Fibroblast of lung (primary cell): Measurements from ENCODE around the gene CTBP2. TPM values are rescaled to one million over a fixed set of nuclear protein-coding genes. Genes with fewer than 3 reads are reported as not detected.

Experiments used
- DNase-seq, 2 donors: peaks; one replicate each; pipeline versions ENCODE4 v3.0.0 to v3.0.0-alpha.2; 2010; ENCODE audit warnings: low read depth in 2 of 2
- H2AFZ ChIP-seq: 2 replicates; pipeline ENCODE4 v1.5.1; 2012; ENCODE audit warnings: low read length, control low read depth, inconsistent platforms
- H3K27ac ChIP-seq: 2 replicates; pipeline ENCODE4 v1.5.1; 2011; ENCODE audit warnings: low read length, control low read depth; ENCODE audit not compliant: insufficient read depth
- H3K27me3 ChIP-seq: 2 replicates; pipeline ENCODE4 v1.5.1; 2011; ENCODE audit warnings: mild to moderate bottlenecking, low read length; ENCODE audit not compliant: control insufficient read depth, insufficient read depth
- H3K36me3 ChIP-seq: 2 replicates; pipeline ENCODE4 v1.5.1; 2011; ENCODE audit warnings: low read length; ENCODE audit not compliant: control insufficient read depth, insufficient read depth
- H3K4me1 ChIP-seq: 2 replicates; pipeline ENCODE4 v1.5.1; 2011; ENCODE audit warnings: low read length; ENCODE audit not compliant: control insufficient read depth, insufficient read depth; ENCODE audit errors: extremely low read depth
- H3K4me2 ChIP-seq: 2 replicates; pipeline ENCODE4 v1.5.1; 2011; ENCODE audit warnings: low read length, control low read depth; ENCODE audit not compliant: insufficient read depth; ENCODE audit errors: extremely low read depth
- H3K4me3 ChIP-seq, 4 experiments: fragments of 200-600 bp in 1 of 4; sonication (generic) in 1 of 4; replicated peaks in 1 of 4; 2 replicates each; pipeline ENCODE4 v1.5.1; 2011 to 2016; ENCODE audit warnings: low read length in 4 of 4, low read depth in 3 of 4, mild to moderate bottlenecking in 3 of 4, control low read depth in 2 of 4, inconsistent platforms in 1 of 4, mixed read lengths in 1 of 4; ENCODE audit not compliant: insufficient read depth in 1 of 4; ENCODE audit errors: control extremely low read depth in 1 of 4
- H3K79me2 ChIP-seq: 2 replicates; pipeline ENCODE4 v1.5.1; 2012; ENCODE audit warnings: mild to moderate bottlenecking, low read length, inconsistent platforms; ENCODE audit not compliant: control insufficient read depth, insufficient read depth
- H3K9ac ChIP-seq: 2 replicates; pipeline ENCODE4 v1.5.1; 2011; ENCODE audit warnings: mild to moderate bottlenecking, low read length, control low read depth; ENCODE audit not compliant: insufficient read depth
- H3K9me3 ChIP-seq: 2 replicates; pipeline ENCODE4 v1.5.1; 2012; ENCODE audit warnings: low read depth, low read length; ENCODE audit not compliant: control insufficient read depth, insufficient read depth
- H4K20me1 ChIP-seq: 2 replicates; pipeline ENCODE4 v1.5.1; 2011; ENCODE audit warnings: low read length; ENCODE audit not compliant: control insufficient read depth, insufficient read depth; ENCODE audit errors: extremely low read depth
- CTCF ChIP-seq, 2 donors: IDR thresholded peaks in 1 of 2; conservative IDR thresholded peaks in 1 of 2; 1 replicate in 1 of 2; 2 replicates in 1 of 2; pipeline ENCODE4 v1.5.1; 2011 to 2012; ENCODE audit warnings: low read length in 2 of 2, control low read depth in 1 of 2, inconsistent platforms in 1 of 2, low read depth in 1 of 2, mild to moderate bottlenecking in 1 of 2
- EZH2 ChIP-seq: IDR thresholded peaks from 2 replicates; pipeline ENCODE4 v1.5.1; 2012; ENCODE audit warnings: low read length, control low read depth, mild to moderate bottlenecking; ENCODE audit errors: missing control alignments
- polyA plus RNA-seq, 2 donors: library from polyadenylated mRNA; depleted of rRNA in 1 of 2; stranded (reverse) in 1 of 2; unstranded in 1 of 2; fragments of >200 nt; gene quantifications; 2 replicates each; pipeline ENCODE4 v1.2.1, GENCODE V29; 2011 to 2012; ENCODE audit warnings: missing spikeins in 1 of 2
- total RNA-seq: library from RNA; depleted of rRNA; stranded (reverse); fragments of >200 nt; gene quantifications from 2 replicates; pipeline ENCODE4 v1.2.1, GENCODE V29; 2014

Gene CTBP2
- total and polyA plus RNA-seq, 2 donors (not counting 1 experiment from before 2014, with no cell fraction given): 72.1 to 73.3 TPM

DNA sequence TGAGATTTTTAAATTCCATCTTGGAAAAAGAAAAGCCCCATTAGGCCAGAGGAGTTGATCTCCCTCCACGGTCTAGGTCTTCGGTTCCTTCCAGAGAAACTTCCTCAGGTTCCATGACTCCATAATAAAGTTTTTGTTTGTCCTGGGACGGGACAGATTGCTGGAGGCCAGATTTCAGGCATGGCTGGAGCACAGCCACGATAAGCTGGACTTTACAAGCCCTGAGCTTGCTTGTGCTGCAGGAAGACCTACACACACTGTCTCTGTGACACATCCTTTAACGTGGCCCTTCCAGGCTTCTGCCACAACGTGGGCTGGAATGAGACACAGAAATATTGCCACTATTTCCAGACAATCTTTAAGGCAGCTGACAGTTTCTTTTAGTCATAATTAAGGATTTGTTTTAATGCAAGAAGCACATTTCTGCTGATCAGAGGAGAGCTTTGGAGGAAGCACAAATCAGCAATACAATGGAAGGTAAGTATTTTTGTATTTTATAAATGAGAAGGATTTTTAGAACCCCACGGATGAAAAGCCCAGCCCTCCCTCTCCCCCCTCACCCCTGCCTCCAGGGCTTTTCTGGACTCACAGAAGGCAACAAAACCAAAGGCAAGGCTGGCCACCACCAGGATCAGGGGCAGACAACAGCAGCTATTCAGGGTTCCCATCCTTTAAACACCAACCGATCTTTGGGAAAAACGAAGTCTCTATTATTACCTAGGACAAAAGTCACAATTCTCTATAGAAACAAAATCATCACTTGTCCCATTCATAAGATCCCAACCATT lies 6.5 kb downstream of the CTBP2 start:
- Histone ChIP-seq H3K4me2 (peak overlapping the region; percentile 81), H3K27me3 (no peaks in the 10 kb centered on the region), H3K4me3 (peak overlapping the region in 1 of 4 experiments; percentile 16), H3K4me1 (peaks cover 37% of the 10 kb centered on the region), H3K36me3 (no peaks in the 10 kb centered on the region), H3K79me2 (peaks cover 100% of the 10 kb centered on the region), H3K9ac (no peak overlapping the region), H4K20me1 (no peaks in the 10 kb centered on the region), H3K27ac (peak overlapping the region; percentile 73), H3K9me3 (no peaks in the 10 kb centered on the region), H2AFZ (no peak overlapping the region)
- DNase-seq: peak in 1 of 2 donors; percentile 64
- no peak for TF ChIP-seq CTCF (conservative IDR thresholded peaks at IDR 0.05 in 1 of 2, IDR thresholded peaks at IDR 0.05 in 1 of 2; ENCODE audit: low read depth in 1 of 2, low read length in 2 of 2)
- no peak for TF ChIP-seq EZH2

- no peak for TF ChIP-seq EZH2
- no peak for TF ChIP-seq CTCF (conservative IDR thresholded peaks at IDR 0.05 in 1 of 2, IDR thresholded peaks at IDR 0.05 in 1 of 2; ENCODE audit: low read depth in 1 of 2, low read length in 2 of 2)
- Histone ChIP-seq H3K27ac (peak overlapping the region; percentile 58), H3K4me1 (peaks cover 48% of the 10 kb centered on the region), H2AFZ (no peak overlapping the region), H3K9ac (no peak overlapping the region), H3K79me2 (peaks cover 100% of the 10 kb centered on the region), H3K27me3 (no peaks in the 10 kb centered on the region), H4K20me1 (no peaks in the 10 kb centered on the region), H3K36me3 (no peaks in the 10 kb centered on the region), H3K4me3 (peak overlapping the region in 1 of 4 experiments; percentile 20), H3K9me3 (no peaks in the 10 kb centered on the region), H3K4me2 (peak overlapping the region; percentile 70)
- DNase-seq: peak; percentile 39 to 43
Observed at GRCh38 chr10:125152450-125153368, 7.7 kb downstream of the CTBP2 start.
